GM18907 (cell line): ENCODE data around the gene TEX19.
"Not testable (repeated sequence)": the region's sequence is repeated elsewhere in the genome, so short reads cannot be mapped to it uniquely, and the experiment has no call there.

Source experiments
- ATAC-seq: cut with Tn5 transposase; IDR thresholded peaks from one replicate; pipeline ENCODE4 v1.9.1; 2021; ENCODE audit warnings: mild to moderate bottlenecking, moderate library complexity; ENCODE audit not compliant: unreplicated experiment

The TEX19 gene

GRCh38 chr17:82334204-82334621, 24.8 kb upstream of the TEX19 start:
- no peak for ATAC-seq

GRCh38 chr17:82334622-82335394, 24.2 kb upstream of the TEX19 start:
- ATAC-seq = no peak

- ATAC-seq = no peak
Measured at GRCh38 chr17:82338858-82339633, 20.0 kb upstream of the TEX19 start.

DNA sequence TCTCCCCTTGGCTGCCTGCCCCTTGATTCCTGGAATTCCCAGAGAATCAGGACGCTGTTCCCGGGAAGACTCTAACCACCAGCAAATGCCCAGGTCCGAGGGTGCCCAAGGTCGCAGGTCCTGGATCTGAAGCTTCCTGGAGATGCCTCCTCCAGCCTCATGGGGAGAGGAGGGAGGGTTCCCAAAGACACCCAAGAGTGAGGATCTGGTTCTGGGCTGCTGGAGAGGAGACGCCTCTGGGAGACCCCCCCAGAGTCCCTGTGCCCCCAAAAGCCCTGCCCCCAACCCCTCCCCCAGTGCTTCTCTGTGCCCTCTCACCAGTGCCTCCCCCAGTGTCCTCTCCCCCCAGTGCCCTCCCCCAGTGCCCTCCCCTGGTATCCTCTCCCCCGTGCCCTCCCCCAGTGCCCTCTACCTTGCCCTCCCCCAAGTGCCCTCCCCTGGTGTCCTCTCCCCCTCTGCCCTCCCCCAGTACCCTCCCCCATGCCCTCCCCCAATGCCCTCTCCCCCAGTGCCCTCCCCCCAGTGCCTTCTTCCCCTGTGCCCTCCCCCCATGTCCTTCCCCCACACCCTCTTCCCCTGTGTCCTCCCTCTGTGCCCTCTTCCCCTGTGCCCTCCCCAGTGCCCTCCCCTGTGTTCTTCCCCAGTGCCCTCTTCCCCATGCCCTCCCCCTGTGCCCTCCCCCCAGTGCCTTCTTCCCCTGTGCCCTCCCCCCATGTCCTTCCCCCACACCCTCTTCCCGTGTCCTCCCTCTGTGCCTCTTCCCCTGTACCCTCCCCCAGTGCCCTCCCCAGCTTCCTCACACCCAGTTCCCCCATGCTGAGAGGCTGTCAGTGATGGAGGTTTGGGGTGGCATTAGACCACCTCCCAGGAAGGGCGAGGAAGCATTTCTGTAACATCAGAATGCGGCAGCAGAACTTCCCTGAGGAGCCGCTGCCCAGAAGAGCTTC, 19.1 kb upstream of the TEX19 start:
- ATAC-seq = no peak

- no peak for ATAC-seq
Measured at GRCh38 chr17:82342361-82343079, 16.5 kb upstream of the TEX19 start.

GRCh38 chr17:82343560-82343959, 15.5 kb upstream of the TEX19 start:
- no peak for ATAC-seq

GRCh38 chr17:82344175-82344907, 14.7 kb upstream of the TEX19 start:
- no peak for ATAC-seq

DNA sequence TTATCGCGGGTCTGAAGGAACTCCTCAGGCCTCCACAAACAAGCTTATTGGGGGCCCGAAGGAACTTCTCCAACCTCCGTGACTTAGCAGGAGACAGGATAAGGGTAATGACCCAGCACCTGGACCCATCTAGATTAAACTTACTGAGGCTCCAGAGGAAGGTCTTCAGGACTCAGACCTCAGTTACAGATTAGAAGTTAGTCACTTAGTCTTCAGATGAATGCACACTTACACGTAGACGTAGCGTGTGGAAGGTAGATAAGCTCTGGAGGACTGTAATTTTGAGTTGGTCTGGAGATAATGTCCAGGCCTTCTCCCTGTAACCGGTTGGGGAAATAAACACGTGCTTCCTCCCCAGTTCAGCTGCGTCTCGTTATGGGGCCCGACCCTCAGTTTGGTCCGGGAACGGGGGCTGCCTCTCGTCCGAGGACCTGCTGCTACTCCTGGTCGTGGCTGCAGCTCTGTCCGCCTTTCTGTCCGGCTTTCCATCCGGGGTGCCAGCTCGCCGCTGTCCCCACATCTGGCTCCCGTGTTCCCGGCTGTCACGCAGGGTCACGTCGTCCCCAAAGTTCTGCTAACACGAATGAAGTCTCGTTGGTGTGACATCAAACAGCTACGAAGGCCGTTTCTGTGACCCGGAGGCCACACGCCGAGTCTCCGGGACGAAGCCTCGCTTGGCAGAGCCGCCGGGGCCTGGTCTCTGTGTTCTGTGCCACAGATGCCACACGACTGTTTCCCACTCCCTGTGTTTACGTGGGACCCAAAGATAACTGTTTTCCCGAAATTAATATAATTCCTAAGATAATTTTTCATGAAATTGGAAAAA, 13.7 kb upstream of the TEX19 start:
- no peak for ATAC-seq

GRCh38 chr17:82346342-82347300, 12.4 kb upstream of the TEX19 start:
- no peak for ATAC-seq

- not testable (repeated sequence) for ATAC-seq
Measured at GRCh38 chr17:82347994-82348393, 11.1 kb upstream of the TEX19 start.

DNA sequence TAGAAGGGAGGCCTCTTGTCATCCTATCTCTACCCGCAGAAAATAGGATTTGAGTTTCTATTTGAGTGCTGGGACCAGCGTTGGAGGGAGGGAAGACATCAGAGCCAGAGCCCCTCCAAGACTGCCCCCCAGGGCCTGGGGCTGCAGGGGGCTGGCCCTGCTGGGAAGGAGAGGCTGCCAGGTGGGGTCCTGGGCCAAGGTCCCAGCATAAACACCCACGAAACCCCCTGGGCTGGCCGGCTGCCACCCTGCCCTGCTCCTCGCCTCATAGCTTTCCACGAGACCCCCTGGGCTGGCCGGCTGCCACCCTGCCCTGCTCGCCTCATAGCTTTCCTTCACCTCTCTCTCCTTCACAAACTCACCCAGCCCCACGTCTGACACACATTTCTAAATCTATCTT, 10.6 kb upstream of the TEX19 start:
- no peak for ATAC-seq

- no peak for ATAC-seq
Measured at GRCh38 chr17:82348866-82349265, 10.2 kb upstream of the TEX19 start.

- no peak for ATAC-seq
Measured at GRCh38 chr17:82349287-82349701, 9.8 kb upstream of the TEX19 start.

DNA sequence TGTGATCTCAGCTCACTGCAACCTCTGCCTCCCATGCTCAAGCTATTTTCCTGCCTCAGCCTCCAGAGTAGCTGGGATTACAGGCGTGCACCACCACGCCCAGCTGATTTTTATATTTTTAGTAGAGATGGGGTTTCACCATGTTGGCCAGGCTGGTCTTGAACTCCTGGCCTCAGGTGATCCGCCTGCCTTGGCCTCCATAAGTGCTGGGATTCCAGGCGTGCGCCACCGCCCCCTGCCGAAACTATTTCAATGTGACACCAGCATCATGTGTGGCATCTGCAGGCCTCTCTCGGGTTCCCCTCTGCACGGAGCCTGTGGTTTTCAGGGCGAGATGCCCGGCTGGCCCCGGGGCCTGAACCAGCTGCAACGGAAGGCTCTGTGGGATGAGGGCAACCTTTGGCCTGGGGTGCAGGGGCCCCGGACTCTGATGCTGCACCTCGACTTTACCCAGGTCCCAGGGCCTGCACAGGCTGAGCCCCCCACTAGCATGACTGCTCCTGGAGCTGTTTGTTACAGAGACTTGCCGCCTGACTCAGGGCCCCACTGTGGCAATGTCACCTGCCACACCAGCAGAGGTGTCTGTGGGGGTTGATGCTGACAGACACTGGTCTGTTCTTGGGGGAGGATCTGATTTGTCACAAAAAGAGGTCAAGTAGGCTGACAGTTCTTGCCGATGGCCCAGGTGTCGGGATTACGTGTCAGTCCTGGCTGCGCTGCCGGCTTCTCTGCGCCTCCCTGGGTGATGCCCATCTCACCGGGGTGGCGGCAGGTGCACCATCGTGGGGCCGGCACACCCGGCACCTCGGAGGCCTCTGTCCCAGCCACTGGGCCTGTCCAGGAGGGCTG, 8.6 kb upstream of the TEX19 start:
- ATAC-seq = no peak

GRCh38 chr17:82351254-82351712, 7.8 kb upstream of the TEX19 start:
- ATAC-seq = peak; percentile 65

GRCh38 chr17:82351713-82352488, 7.1 kb upstream of the TEX19 start:
- ATAC-seq = peak; percentile 49
